ENCODE data around the gene ADAMTS12. TPM values are rescaled to one million over a fixed set of nuclear protein-coding genes. Genes with fewer than 3 reads are reported as not detected.

Gene ADAMTS12
- total RNA-seq, 1 experiment from 2014 or later: 6.2 TPM

GRCh38 chr5:33662722-33663427, 228.9 kb downstream of the ADAMTS12 start:
- Histone ChIP-seq H3K27me3 (ENCODE audit: insufficient read depth, low read length) (no peaks in the 10 kb centered on the region), H3K23me2 (ENCODE audit: insufficient read length, low read depth, low read length, poor library complexity, severe bottlenecking) (no peaks in the 10 kb centered on the region), H4K91ac (ENCODE audit: insufficient read length, low read depth, low read length) (no peak overlapping the region), H3K4me2 (ENCODE audit: insufficient read depth, insufficient read length, low read length) (no peak overlapping the region), H3K27ac (ENCODE audit: insufficient read length, low read depth, low read length) (no peak overlapping the region), H4K8ac (replicated peaks; ENCODE audit: insufficient read length, low read depth, low read length) (no peak overlapping the region), H4K5ac (ENCODE audit: insufficient read length, low read depth, low read length) (no peak overlapping the region), H3K79me1 (ENCODE audit: insufficient read depth, low read depth, low read length, poor library complexity, severe bottlenecking) (no peaks in the 10 kb centered on the region), H3K14ac (ENCODE audit: insufficient read depth, low read length) (no peak overlapping the region), H2BK5ac (ENCODE audit: insufficient read length, low read length) (no peak overlapping the region), H3K23ac (ENCODE audit: insufficient read length, low read depth, low read length) (no peak overlapping the region), H2BK15ac (ENCODE audit: low read depth, low read length) (no peak overlapping the region), H3K56ac (ENCODE audit: insufficient read length, low read depth, low read length) (no peak overlapping the region), H3T11ph (ENCODE audit: low read length) (no peak overlapping the region), H3K9me3 (ENCODE audit: control insufficient read depth, low read depth, low read length) (no peaks in the 10 kb centered on the region), H3K79me2 (ENCODE audit: insufficient read depth, low read length) (no peaks in the 10 kb centered on the region), H3K18ac (ENCODE audit: insufficient read length, low read depth, low read length) (no peak overlapping the region), H3K9ac (ENCODE audit: extremely low read depth, insufficient read length, low read length) (no peak overlapping the region), H3K4me1 (ENCODE audit: insufficient read depth, low read length) (no peaks in the 10 kb centered on the region), H2BK12ac (ENCODE audit: insufficient read length, low read depth, low read length) (no peak overlapping the region), H2AFZ (ENCODE audit: low read length) (no peak overlapping the region), H2BK120ac (ENCODE audit: low read depth, low read length, poor library complexity, severe bottlenecking) (no peak overlapping the region), H2AK5ac (ENCODE audit: insufficient read length, low read length) (no peak overlapping the region), H2BK20ac (ENCODE audit: low read depth, low read length, poor library complexity, severe bottlenecking) (no peak overlapping the region), H4K20me1 (ENCODE audit: control insufficient read depth, insufficient read depth, insufficient read length) (no peaks in the 10 kb centered on the region), H3K4ac (ENCODE audit: low read depth, low read length) (no peak overlapping the region)
- H3K9me3 Mint-ChIP-seq: no peaks in the 10 kb centered on the region
- no peak for TF ChIP-seq CTCF (conservative IDR thresholded peaks at IDR 0.05)
- peaks cover 0 to 1% (median 0%) of the 10 kb centered on the region in 3 experiments; a peak in 2 of 7 replicates for H3K36me3 Mint-ChIP-seq (ENCODE audit: insufficient read depth in 1 of 3, low read depth in 3 of 3)
- peaks cover 8% of the 10 kb centered on the region in 2 experiments for H3K4me1 Mint-ChIP-seq
- no CpG with 5 or more reads among the region's 8 CpGs for WGBS (ENCODE audit: extremely low coverage, insufficient read length, low lambda C conversion rate)
- H3K27ac Mint-ChIP-seq: no peak overlapping the region; a peak in 1 of 7 replicates
- no peak overlapping the region for H3K4me3 Mint-ChIP-seq
- no peaks in the 10 kb centered on the region for H3K27me3 Mint-ChIP-seq (ENCODE audit: low read depth)
- no peak for DNase-seq

Measured in H9 (cell line).